EL (cell line): ENCODE data around the gene OTOG.
"Not testable (repeated sequence)": the region's sequence is repeated elsewhere in the genome, so short reads cannot be mapped to it uniquely, and the experiment has no call there.

Experiments
- DNase-seq: peaks from one replicate; pipeline ENCODE4 v3.0.0-alpha.2; 2016

Gene OTOG

DNA sequence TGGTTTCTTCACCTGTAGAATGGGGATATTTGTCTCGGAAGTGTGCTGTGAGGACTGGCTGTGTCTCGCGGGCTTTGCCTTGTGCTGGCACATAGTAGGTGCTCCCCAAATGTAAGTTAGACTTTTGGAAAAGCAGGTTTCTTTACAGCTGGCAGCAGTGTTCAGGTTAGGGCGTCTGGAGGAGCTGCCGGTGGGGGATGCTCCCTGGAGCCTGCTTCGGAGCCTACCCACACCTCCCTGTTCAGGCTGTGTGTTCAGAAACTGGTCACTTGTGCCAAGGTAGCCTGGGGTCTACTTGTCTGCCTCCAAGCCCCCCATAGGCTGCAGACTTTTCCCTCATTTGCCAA, 60.0 kb downstream of the OTOG start:
- no peak for DNase-seq

DNA sequence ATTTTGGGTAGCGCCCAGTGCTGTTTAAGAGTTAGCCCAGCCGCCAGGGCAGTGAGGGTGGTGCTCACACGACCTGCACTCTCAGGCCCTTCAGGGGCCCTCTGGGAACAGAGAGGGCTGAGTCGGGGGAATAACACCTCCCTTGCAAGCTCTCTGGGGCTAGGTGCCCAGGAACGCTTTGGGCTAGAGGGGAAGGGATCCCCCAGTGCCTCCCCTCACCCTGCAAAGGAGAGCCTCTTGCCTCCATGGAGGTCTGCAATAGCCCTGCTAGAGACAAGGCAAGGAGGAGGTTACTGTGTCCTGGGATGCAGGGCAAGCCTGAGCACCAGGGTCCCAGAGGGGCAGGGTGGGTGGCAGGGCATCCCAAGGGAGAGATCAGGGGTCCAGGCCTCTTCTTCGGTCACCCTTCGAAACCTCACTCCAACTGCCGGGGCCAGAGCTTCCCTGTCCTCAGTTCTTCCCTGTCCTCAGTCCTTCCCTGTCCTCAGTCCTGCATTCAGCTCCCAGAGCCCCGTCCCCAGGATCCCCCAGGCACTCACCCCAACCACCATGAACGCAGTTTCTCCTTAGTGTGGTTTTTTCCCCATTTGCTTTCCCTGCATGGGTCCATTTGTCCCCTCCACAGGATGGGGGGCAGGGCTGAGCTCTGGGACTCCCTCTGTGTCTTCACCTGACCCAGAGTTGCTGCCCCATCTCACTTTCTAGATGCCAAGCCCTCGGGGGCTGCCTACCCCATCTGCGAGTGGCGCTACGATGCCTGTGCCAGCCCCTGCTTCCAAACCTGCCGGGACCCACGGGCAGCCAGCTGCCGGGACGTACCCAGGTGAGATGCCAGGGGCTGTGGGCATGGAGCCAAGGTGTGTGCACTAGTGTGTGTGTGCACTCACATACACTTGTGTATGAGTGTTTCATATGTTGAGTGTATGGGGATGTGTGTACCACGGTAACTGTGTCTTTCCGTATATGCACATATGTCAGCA, 60.8 kb downstream of the OTOG start:
- DNase-seq, result no peak

DNA sequence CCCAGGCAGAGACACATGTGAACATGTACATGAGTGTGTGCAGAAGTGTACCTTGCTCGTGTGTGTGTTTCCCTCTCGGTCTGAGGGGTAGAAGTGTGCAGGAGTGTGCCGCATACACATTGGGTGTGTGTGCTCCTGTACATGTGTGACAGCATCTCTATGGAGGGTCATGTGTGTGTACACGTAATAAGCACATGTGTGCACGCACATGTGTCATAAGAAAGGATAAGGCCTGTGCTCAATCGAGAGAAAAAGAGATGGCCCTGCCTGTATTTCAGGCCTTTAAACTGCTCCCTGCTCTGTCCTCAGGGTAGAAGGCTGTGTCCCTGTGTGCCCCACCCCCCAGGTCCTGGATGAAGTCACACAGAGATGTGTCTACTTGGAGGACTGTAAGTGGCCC, 61.8 kb downstream of the OTOG start:
- DNase-seq, result no peak

DNA sequence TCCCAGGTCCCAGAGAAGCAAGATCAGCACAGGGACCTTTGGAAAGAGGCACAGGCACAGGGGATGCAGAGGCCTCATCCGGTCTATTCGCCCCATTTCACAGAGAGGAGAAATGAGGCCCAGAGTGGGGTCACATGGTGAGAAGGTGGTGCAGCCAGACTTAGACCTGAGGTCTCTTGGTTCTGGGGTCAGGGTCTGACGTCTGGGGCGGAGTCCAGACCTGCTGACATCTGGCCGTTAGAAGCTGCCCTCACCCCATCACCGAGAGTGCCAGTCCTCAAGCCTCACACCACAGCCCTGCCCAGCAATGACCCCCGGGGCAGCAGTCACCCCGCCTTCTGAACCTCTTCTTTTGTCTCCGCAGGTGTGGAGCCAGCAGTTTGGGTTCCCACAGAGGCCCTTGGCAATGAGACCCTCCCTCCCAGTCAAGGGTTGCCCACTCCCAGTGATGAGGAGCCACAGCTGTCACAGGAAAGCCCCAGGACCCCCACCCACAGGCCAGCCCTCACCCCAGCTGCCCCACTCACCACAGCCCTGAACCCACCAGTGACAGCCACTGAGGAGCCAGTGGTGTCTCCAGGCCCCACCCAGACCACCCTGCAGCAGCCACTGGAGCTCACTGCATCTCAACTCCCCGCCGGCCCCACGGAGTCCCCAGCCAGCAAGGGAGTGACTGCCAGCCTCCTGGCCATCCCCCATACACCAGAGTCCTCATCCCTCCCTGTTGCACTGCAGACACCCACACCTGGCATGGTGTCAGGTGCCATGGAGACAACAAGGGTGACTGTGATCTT, 62.4 kb downstream of the OTOG start:
- DNase-seq, result no peak

DNA sequence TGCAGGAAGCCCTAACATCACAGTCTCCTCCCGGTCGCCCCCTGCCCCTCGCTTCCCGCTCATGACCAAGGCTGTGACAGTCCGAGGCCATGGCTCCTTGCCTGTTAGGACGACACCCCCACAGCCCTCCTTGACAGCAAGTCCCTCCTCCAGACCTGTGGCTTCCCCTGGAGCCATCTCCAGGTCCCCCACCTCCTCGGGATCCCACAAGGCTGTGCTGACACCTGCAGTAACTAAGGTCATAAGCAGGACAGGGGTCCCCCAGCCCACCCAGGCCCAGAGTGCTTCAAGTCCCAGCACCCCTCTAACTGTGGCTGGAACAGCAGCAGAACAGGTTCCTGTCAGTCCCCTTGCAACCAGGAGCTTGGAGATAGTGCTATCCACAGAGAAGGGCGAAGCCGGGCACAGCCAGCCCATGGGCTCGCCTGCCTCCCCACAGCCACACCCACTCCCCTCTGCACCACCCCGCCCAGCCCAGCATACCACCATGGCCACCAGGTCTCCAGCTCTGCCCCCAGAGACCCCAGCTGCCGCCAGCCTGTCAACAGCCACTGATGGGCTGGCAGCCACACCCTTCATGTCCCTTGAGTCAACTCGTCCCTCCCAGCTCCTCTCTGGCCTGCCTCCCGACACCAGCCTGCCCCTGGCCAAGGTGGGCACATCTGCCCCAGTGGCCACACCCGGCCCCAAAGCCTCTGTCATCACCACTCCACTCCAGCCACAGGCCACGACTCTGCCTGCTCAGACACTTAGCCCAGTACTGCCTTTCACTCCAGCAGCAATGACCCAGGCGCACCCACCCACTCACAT, 63.2 kb downstream of the OTOG start:
- no peak for DNase-seq

DNA sequence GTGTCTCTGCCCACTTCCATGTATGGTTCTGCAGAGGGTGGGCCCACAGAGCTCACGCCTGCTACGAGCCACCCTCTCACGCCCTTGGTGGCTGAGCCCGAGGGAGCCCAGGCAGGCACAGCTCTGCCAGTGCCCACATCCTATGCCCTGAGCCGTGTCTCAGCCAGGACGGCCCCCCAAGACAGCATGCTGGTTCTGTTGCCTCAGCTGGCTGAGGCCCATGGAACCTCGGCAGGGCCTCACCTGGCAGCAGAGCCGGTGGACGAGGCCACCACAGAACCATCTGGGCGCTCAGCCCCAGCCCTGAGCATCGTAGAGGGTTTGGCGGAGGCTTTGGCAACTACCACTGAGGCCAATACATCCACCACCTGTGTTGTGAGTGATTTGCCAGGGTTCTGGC, 64.0 kb downstream of the OTOG start:
- DNase-seq, result no peak

DNA sequence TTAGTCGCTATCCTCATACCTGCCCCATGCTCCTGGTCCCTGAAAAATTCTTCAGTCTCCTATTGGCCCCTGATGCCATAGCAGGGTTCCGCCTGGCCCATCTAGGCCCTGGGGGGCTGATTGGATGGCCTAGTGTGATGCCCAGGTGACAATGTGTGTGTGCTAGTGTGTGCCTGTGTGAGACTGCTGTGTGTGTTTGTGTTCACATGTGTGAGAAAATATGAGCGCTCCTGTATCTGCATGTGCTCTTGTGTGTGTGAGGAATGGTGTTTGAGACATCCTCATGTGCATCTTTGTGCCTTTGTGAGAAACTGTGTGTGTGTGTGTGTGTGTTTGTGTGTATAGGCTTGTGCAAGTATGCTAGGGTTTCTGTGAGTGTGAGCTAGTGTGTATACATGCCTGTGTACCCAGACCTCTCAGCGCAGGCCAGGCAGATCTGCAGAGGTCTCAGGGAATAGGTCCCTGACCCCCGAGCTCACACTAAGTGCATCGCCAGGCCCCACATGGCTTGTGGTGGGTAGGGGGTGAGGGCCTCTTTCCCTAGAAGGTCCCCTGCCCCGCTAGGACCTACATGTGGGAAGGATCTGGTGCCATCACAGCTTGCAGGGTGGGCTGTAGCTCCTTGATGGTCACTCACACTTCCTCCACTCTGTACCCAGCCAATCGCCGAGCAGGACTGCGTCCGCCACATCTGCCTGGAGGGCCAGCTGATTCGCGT, 64.6 kb downstream of the OTOG start:
- no peak for DNase-seq

DNA sequence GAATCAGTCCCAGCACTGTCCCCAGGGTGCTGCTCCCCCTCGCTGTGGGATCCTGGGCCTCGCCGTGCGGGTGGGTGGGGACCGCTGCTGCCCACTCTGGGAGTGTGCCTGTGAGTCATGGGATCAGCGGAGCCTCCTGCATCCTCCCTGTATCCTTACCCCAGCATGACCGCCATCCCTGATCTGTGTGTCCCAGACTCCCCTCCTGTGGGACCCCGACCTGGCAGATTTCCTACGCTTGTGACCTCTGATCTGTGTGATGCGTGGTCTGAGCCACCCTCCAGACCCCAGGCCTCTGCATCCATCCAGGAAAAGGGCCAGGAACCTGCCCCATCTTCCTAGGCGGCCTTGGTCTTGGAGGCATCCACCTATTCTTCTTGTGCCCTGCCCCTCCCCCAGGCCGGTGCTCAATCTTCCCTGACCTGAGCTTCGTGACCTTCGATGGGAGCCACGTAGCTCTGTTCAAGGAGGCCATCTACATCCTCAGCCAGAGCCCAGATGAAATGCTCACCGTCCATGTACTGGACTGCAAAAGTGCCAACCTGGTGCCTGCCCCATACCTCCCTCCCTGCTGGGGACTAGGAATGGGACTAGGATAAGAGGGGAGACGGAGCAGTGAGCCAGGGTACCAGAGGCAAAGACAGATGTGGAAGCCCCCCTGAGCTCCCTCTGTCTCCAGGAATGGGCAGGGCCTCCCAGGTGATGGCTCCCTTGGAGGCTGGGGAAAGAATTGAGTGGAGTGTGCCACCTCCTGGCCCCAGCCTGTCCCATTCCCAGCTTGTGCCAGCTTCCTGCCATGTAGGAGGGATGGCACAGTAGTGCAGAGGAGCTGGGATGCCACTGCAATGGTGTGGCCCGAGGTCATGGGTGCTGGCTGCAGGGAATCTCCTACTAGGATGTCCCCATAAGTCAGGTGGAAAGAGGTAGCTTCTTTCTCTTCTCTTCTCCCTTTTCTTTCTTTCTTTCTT, 65.4 kb downstream of the OTOG start:
- DNase-seq, result no peak

DNA sequence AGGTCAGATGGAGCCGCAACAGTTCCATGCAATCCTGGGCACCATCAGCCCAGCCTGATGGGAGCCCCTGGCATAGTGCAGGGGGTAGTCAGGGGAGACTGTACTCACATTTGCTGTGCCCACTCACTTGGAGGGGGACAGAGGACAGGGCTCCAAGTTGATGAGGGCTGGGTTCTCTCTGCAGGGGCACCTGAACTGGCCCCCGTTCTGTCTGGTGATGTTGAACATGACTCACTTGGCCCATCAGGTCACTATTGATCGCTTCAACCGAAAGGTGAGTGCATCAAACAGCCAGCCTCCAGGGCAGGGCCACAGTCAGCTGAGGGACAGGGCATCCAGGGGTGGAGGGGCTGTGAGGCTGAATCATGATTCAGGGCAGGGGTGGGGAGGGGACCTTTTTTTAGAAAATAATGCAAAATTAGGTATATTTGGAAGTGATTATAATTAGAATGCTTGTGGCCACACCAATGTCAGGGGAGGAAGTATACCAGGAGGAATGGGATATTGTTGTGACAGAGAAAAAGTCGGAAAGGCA, 66.4 kb downstream of the OTOG start:
- no peak for DNase-seq

DNA sequence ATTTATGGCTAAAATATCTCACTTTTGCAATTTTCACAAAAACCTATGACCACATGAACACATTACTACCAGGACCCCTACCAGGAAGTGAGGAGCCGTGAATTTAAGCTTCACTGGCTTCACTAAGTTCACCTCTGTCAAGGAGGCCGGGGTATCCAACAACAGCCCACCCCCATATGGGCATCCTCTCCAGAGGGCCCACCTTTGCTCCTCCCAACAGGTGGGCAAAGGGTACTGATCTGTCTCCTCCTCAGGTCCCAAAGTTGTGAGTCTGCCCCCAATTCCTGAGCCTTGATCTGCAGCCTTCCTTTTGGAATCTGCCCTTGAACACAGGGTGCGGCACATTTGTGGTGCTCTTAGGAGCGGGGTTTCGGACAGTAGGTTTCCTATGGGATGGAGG, 66.9 kb downstream of the OTOG start:
- no peak for DNase-seq

DNA sequence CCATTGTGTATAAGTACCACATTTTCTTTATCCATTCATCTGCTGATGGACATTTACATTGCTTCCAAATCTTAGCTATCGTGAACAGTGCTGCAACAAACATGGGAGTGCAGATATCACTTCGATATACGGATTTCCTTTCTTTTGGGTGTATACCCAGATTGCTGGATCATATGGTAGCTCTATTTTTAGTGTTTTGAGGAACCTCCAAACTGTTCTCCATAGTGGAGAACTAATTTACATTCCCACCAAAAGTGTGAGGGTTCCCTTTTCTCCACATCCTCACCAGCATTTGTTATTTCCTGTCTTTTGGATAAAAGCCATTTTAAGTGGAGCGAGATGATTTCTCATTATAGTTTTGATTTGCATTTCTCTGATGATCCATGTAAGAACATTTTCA, 75.7 kb downstream of the OTOG start:
- DNase-seq, result not testable (repeated sequence)

DNA sequence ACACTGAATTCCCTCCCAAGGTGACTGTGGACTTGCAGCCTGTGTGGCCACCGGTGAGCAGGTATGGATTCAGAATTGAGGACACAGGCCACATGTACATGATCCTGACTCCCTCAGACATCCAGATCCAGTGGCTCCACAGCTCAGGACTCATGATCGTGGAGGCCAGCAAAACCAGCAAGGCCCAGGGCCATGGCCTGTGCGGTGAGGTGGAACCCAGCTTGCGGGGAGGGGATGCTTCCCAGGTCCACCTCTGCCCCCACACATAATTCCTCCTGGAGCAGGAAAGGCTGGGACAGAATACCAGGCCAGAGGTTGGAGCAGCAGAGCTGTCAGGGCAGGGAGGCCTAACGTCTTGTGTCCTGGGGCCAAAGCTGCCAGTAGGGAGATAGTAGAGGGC, 82.1 kb downstream of the OTOG start:
- DNase-seq, result no peak

DNA sequence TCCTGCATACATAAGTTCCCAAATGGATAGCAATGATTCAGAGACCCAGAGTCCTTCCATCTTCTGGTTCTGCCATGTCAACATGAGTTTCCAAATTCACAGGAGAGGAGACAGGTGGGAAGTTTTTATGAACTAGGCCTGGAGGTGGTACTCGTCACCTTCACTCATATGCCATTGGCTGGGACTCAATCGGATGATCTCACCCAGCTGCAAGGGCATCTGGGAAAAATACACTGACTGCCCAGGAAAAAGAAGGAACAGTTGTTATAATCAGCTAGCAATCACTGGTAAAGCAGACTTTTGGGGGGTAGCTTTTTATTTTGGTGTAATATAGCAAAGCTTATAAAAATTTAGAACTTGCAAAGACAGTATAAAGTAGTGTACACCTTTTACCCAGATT, 83.9 kb downstream of the OTOG start:
- DNase-seq, result no peak

DNA sequence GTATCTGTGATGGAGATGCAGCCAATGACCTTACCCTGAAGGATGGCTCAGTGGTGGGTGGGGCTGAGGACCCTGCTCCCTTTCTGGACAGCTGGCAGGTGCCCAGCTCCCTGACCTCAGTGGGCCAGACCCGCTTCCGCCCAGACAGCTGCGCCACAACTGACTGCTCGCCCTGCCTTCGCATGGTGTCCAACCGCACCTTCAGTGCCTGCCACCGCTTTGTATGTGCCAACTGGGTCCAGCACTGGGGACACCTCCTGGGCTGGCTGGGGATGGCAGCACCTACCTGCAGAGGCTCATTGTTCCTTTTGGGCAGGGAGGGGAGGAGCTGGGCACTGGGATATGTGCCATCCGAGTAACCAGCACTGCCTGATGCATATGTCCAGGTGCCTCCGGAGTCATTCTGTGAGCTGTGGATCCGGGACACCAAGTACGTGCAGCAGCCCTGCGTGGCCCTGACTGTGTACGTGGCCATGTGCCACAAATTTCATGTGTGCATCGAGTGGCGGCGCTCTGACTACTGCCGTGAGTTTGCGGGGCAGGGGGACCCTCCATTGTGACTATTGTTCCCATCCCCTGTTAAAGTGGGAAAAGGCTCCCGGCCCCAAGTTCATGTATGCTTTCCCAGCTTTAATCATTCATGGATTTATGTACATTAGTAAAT, 84.8 kb downstream of the OTOG start:
- DNase-seq, result no peak

DNA sequence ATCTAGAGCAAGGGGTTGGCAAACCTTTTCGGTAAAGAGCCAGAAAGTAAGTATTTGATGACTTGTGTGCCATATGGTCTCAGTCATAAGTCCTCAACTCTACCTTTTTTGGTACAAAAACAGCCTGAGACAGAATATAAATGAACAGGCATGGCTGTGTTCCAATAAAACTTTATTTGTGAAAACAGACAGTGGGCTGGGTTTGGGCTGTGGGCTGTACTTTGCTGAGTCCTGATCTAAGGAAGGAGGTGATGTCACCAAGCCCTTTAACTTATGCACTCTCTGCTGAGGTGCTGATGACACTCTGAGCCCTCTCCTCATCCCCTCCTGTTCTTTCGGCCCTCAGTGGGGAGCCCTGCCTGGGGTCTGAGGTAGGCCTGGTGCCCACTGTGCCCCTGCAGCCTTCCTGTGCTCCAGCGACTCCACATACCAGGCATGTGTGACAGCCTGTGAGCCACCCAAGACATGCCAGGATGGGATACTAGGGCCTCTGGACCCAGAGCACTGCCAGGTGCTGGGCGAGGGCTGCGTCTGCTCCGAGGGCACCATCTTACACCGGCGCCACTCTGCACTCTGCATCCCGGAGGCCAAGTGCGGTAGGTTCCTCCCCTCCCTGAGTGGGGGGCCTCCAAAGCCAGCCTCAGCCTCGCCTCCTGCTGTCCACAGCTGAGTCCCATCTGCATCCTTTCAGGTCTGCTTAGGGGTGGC, 86.4 kb downstream of the OTOG start:
- no peak for DNase-seq

DNA sequence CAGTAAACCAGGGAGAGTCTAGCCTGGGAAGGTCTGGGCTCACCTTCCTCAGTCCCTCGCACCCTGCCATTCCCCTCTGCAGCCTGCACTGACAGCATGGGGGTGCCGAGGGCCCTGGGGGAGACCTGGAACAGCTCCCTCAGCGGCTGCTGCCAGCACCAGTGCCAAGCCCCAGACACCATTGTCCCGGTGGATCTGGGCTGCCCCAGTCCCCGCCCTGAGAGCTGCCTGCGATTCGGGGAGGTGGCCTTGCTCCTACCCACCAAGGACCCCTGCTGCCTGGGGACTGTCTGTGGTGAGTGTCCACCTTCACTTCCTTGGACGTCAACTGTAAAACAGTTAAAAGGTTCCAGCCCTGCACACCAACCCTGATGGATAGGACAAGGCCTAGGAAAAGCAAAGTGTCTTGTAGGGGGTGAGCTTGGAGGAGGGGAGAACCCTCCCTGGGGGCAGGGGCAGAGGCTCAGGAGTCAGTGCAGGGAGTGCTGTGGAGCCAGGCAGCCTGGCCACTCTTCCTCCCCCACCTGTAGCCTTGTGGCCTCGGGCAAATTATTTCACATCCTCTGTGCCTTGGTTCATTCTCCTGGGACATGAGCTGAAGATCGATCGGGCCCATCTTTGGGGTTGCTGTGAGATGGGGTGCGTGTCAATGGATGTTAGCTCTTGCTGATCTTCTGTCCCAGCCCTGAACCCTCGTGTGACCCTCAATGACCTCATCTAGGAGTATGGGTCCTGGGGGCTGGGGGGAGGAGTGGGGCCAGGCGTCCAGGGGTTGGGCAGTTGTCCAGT, 87.1 kb downstream of the OTOG start:
- DNase-seq, result no peak

DNA sequence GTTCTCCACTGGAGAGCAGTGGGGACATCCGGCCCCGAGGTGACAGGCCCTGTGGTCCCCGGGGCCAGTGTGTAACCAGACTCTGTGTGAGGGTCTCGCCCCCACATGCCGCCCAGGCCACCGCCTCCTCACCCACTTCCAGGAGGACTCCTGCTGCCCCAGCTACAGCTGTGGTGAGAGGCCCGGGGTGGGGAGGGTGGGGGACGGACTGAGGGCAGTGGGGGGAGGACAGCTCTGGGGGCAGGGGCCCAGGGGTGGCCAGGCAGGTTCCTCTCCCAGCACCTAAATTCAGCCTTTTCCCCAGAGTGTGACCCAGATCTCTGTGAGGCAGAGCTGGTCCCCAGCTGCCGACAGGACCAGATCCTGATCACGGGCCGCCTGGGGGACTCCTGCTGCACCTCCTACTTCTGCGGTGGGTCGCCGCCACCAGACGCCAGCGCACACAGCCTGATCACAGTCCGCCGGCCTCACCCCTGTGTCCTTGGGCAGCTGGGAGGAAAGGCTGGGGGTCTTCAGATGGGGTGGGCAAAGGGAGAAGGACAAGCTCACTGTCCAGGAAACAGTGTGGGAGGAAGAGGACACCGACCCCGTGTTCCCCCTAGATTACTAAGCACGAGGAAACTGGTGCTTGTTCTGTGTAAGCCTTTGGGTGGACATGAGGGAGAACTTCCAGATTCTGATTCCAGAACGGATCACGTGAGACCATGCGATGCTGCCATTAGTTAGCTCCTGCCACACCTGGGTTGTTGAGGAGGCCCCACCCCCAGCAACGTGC, 87.9 kb downstream of the OTOG start:
- DNase-seq, result no peak

DNA sequence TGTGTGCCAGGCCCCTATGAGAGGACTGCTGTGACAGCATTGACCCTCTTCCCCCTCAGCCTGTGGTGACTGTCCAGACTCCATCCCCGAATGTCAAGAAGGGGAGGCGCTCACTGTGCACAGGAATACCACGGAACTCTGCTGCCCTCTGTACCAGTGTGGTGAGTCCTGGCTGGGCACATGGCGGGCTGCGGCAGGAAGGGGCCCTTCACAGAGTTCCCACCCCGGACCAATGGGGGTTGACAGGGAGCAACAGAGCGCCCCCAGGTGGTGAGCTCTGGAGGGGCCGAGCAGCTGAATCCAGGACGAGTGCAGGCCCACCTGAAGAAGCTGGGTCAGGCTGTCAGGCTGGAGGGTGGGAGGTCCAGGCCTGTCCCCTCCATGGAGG, 88.5 kb downstream of the OTOG start:
- DNase-seq, result no peak
